Ishikawa (cell line): Measurements from ENCODE around the gene ABHD2.

ENCODE experiments used
- CEBPB ChIP-seq: IDR thresholded peaks from 2 replicates; pipeline ENCODE4 v1.6.1; 2012
- CREB1 ChIP-seq: IDR thresholded peaks from 2 replicates; pipeline ENCODE4 v1.6.1; 2012; ENCODE audit warnings: low read depth
- EGR1 ChIP-seq: IDR thresholded peaks from 2 replicates; pipeline ENCODE4 v1.6.1; 2012
- EP300 ChIP-seq: IDR thresholded peaks from 2 replicates; pipeline ENCODE4 v1.6.1; 2012; ENCODE audit warnings: borderline replicate concordance
- FOXM1 ChIP-seq: IDR thresholded peaks from 2 replicates; pipeline ENCODE4 v1.6.1; 2012; ENCODE audit warnings: low read depth, borderline replicate concordance
- NFIC ChIP-seq: IDR thresholded peaks from 2 replicates; pipeline ENCODE4 v1.6.1; 2012
- RAD21 ChIP-seq: IDR thresholded peaks from 2 replicates; pipeline ENCODE4 v1.6.1; 2012; ENCODE audit warnings: low read depth
- TAF1 ChIP-seq: IDR thresholded peaks from 2 replicates; pipeline ENCODE4 v1.6.1; 2012; ENCODE audit warnings: low read depth, mild to moderate bottlenecking
- TCF12 ChIP-seq: IDR thresholded peaks from 2 replicates; pipeline ENCODE4 v1.6.1; 2012; ENCODE audit warnings: low read depth
- TEAD4 ChIP-seq: IDR thresholded peaks from 2 replicates; pipeline ENCODE4 v1.6.1; 2012
- USF1 ChIP-seq: IDR thresholded peaks from 2 replicates; pipeline ENCODE4 v1.6.1; 2012
- YY1 ChIP-seq: IDR thresholded peaks from 2 replicates; pipeline ENCODE4 v1.6.1; 2012; ENCODE audit warnings: low read depth
- ZBTB7A ChIP-seq: IDR thresholded peaks from 2 replicates; pipeline ENCODE4 v1.6.1; 2012; ENCODE audit warnings: low read depth
- TF ChIP-seq, protein P1 (sequence below): IDR thresholded peaks from 2 replicates; pipeline ENCODE4 v1.6.1; 2012; ENCODE audit warnings: low read depth, mild to moderate bottlenecking
- TF ChIP-seq, protein P2 (sequence below): IDR thresholded peaks from 2 replicates; pipeline ENCODE4 v1.6.1; 2012

ABHD2 gene

GRCh38 chr15:89186803-89187202, 98.5 kb downstream of the ABHD2 start:
- TF ChIP-seq CREB1 (no peak), USF1 (no peak), EGR1 (no peak), TAF1 (no peak), YY1 (no peak), CEBPB (no peak), TEAD4 (no peak), NFIC (no peak), ZBTB7A (no peak), FOXM1 (no peak), EP300 (no peak), RAD21 (no peak), TCF12 (no peak)
- TF ChIP-seq, protein P1, sequence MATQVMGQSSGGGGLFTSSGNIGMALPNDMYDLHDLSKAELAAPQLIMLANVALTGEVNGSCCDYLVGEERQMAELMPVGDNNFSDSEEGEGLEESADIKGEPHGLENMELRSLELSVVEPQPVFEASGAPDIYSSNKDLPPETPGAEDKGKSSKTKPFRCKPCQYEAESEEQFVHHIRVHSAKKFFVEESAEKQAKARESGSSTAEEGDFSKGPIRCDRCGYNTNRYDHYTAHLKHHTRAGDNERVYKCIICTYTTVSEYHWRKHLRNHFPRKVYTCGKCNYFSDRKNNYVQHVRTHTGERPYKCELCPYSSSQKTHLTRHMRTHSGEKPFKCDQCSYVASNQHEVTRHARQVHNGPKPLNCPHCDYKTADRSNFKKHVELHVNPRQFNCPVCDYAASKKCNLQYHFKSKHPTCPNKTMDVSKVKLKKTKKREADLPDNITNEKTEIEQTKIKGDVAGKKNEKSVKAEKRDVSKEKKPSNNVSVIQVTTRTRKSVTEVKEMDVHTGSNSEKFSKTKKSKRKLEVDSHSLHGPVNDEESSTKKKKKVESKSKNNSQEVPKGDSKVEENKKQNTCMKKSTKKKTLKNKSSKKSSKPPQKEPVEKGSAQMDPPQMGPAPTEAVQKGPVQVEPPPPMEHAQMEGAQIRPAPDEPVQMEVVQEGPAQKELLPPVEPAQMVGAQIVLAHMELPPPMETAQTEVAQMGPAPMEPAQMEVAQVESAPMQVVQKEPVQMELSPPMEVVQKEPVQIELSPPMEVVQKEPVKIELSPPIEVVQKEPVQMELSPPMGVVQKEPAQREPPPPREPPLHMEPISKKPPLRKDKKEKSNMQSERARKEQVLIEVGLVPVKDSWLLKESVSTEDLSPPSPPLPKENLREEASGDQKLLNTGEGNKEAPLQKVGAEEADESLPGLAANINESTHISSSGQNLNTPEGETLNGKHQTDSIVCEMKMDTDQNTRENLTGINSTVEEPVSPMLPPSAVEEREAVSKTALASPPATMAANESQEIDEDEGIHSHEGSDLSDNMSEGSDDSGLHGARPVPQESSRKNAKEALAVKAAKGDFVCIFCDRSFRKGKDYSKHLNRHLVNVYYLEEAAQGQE = no peak
- TF ChIP-seq, protein P2, sequence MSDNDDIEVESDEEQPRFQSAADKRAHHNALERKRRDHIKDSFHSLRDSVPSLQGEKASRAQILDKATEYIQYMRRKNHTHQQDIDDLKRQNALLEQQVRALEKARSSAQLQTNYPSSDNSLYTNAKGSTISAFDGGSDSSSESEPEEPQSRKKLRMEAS = no peak

- TF ChIP-seq, protein P2 = no peak
- TF ChIP-seq TCF12 (no peak), FOXM1 (no peak), EP300 (no peak), EGR1 (no peak), NFIC (no peak), TEAD4 (no peak), ZBTB7A (no peak)
- TF ChIP-seq, protein P1 = no peak
These were observed 99.2 kb downstream of the ABHD2 start for GRCh38 chr15:89187301-89187985.

- TF ChIP-seq FOXM1 = no peak
- TF ChIP-seq CEBPB = no peak
- no peak for TF ChIP-seq USF1
- no peak for TF ChIP-seq TAF1
- no peak for TF ChIP-seq EP300
- no peak for TF ChIP-seq YY1
These were observed 99.8 kb downstream of the ABHD2 start for GRCh38 chr15:89187986-89188514.

GRCh38 chr15:89192136-89192535, 103.9 kb downstream of the ABHD2 start:
- TF ChIP-seq TAF1 = no peak
- no peak for TF ChIP-seq TEAD4
- TF ChIP-seq EGR1 = no peak
- TF ChIP-seq CEBPB = no peak
- TF ChIP-seq EP300 = no peak
- no peak for TF ChIP-seq FOXM1
- TF ChIP-seq YY1 = no peak
- no peak for TF ChIP-seq USF1
- TF ChIP-seq, protein P2 = no peak
- no peak for TF ChIP-seq ZBTB7A
- TF ChIP-seq TCF12 = no peak
- no peak for TF ChIP-seq CREB1
- TF ChIP-seq, protein P1 = no peak
- TF ChIP-seq NFIC = no peak
- TF ChIP-seq RAD21 = no peak
